ENCODE results near the gene NAT16. TPM values are rescaled to one million over a fixed set of nuclear protein-coding genes. Genes with fewer than 3 reads are reported as not detected.

NAT16 gene
- total RNA-seq, 1 donor, result not detected

DNA sequence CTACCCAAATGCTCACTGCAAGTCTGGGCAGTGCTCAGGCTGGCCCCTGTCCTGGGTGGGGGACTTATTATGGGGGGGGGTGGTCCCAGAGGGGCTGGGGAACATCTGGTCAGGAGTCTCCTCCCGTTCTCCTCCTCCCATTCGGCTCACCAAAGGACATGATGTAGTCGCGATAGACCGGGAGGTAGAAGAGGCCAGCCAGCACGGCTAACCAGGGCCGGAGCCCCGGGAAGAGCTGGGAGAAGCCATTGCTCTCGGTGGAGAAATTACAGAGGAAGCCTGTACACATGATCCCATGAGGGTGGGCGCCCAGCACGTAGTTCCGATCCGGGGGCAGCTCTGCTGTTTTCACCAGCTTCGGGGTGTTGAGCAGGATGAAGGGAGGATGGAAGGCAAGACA, 18.4 kb upstream of the NAT16 start:
- H2AFZ ChIP-seq (ENCODE audit: low read length), result no peak overlapping the region
- H3K27me3 ChIP-seq (ENCODE audit: insufficient read depth, low read length), result peaks cover 36% of the 10 kb centered on the region
- H3K79me2 ChIP-seq (ENCODE audit: insufficient read depth, low read length), result no peaks in the 10 kb centered on the region
- H3K27ac ChIP-seq (ENCODE audit: low read depth, low read length), result no peak overlapping the region
- peak; percentile 88 for DNase-seq (ENCODE audit: insufficient read length, low spot score, missing footprints)
- H3K4me1 ChIP-seq (ENCODE audit: insufficient read depth, low read length), result no peaks in the 10 kb centered on the region
- H3K36me3 ChIP-seq (ENCODE audit: insufficient read depth, low read length), result no peaks in the 10 kb centered on the region
- H3K9me3 ChIP-seq (ENCODE audit: low read depth, low read length), result no peaks in the 10 kb centered on the region
- no peak overlapping the region for H3K4me2 ChIP-seq (ENCODE audit: insufficient read depth, low read length)
- no peak overlapping the region for H3K4me3 ChIP-seq (ENCODE audit: insufficient read depth, low read length)
- no peaks in the 10 kb centered on the region for H4K20me1 ChIP-seq (ENCODE audit: insufficient read depth, low read length)
- TF ChIP-seq, protein P1, sequence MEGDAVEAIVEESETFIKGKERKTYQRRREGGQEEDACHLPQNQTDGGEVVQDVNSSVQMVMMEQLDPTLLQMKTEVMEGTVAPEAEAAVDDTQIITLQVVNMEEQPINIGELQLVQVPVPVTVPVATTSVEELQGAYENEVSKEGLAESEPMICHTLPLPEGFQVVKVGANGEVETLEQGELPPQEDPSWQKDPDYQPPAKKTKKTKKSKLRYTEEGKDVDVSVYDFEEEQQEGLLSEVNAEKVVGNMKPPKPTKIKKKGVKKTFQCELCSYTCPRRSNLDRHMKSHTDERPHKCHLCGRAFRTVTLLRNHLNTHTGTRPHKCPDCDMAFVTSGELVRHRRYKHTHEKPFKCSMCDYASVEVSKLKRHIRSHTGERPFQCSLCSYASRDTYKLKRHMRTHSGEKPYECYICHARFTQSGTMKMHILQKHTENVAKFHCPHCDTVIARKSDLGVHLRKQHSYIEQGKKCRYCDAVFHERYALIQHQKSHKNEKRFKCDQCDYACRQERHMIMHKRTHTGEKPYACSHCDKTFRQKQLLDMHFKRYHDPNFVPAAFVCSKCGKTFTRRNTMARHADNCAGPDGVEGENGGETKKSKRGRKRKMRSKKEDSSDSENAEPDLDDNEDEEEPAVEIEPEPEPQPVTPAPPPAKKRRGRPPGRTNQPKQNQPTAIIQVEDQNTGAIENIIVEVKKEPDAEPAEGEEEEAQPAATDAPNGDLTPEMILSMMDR (IDR thresholded peaks at IDR 0.05; ENCODE audit: extremely low read depth, low read depth, low read length), result no peak

DNA sequence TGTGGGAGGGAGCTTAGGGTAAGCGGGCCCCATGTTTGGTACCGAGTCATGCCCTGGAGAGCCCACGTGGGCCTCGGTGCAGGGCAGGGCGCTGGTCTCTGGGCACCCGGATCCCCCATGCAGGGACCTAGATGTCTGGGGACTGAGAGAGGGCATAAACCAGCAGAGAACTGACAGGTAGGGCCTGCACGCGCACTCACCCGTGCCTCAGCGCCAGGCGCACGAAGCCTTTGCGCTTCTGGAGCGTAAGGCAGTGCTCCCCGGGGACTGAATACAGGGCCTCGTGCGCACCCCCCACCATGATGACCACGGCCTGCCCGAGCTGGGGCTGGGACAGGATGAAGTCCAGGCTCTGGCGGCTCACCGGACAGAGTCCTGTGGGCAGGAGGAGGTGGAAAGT, 17.9 kb upstream of the NAT16 start:
- no peaks in the 10 kb centered on the region for H3K9me3 ChIP-seq (ENCODE audit: low read depth, low read length)
- H3K27ac ChIP-seq (ENCODE audit: low read depth, low read length), result no peak overlapping the region
- TF ChIP-seq, protein P1 (IDR thresholded peaks at IDR 0.05; ENCODE audit: extremely low read depth, low read depth, low read length), result no peak
- peaks cover 31% of the 10 kb centered on the region for H3K27me3 ChIP-seq (ENCODE audit: insufficient read depth, low read length)
- no peaks in the 10 kb centered on the region for H3K4me1 ChIP-seq (ENCODE audit: insufficient read depth, low read length)
- H2AFZ ChIP-seq (ENCODE audit: low read length), result no peak overlapping the region
- H4K20me1 ChIP-seq (ENCODE audit: insufficient read depth, low read length), result no peaks in the 10 kb centered on the region
- H3K4me2 ChIP-seq (ENCODE audit: insufficient read depth, low read length), result no peak overlapping the region
- no peaks in the 10 kb centered on the region for H3K79me2 ChIP-seq (ENCODE audit: insufficient read depth, low read length)
- H3K36me3 ChIP-seq (ENCODE audit: insufficient read depth, low read length), result no peaks in the 10 kb centered on the region
- H3K4me3 ChIP-seq (ENCODE audit: insufficient read depth, low read length), result no peak overlapping the region
- peak; percentile 35 for DNase-seq (ENCODE audit: insufficient read length, low spot score, missing footprints)

DNA sequence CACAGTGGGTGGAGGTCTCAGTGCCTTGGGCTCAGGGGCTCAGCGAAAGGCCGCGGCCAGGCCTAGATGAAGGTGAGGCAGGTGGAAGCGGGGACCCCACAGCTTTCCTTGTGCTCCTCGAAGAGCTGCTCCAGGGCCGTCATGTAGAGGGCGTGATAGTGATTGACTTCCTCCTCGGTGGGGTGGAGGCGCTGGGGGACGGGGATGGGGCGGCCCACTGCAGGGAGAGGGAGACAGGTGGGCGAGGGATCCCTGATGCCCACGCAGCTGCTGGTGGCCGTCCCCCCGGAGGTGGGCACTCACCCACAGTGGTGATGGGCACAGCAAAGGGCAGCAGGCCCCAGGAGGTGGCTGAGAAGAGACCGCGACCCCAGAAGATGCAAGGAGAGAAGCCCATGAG, 15.8 kb upstream of the NAT16 start:
- no peak overlapping the region for H2AFZ ChIP-seq (ENCODE audit: low read length)
- no peaks in the 10 kb centered on the region for H4K20me1 ChIP-seq (ENCODE audit: insufficient read depth, low read length)
- H3K36me3 ChIP-seq (ENCODE audit: insufficient read depth, low read length), result no peaks in the 10 kb centered on the region
- peak; percentile 51 for DNase-seq (ENCODE audit: insufficient read length, low spot score, missing footprints)
- H3K79me2 ChIP-seq (ENCODE audit: insufficient read depth, low read length), result no peaks in the 10 kb centered on the region
- peaks cover 13% of the 10 kb centered on the region for H3K27me3 ChIP-seq (ENCODE audit: insufficient read depth, low read length)
- no peaks in the 10 kb centered on the region for H3K4me1 ChIP-seq (ENCODE audit: insufficient read depth, low read length)
- TF ChIP-seq, protein P1 (IDR thresholded peaks at IDR 0.05; ENCODE audit: extremely low read depth, low read depth, low read length), result no peak
- H3K4me2 ChIP-seq (ENCODE audit: insufficient read depth, low read length), result no peak overlapping the region
- no peak overlapping the region for H3K27ac ChIP-seq (ENCODE audit: low read depth, low read length)
- no peak overlapping the region for H3K4me3 ChIP-seq (ENCODE audit: insufficient read depth, low read length)
- H3K9me3 ChIP-seq (ENCODE audit: low read depth, low read length), result no peaks in the 10 kb centered on the region

- H3K4me2 ChIP-seq (ENCODE audit: insufficient read depth, low read length), result no peak overlapping the region
- H4K20me1 ChIP-seq (ENCODE audit: insufficient read depth, low read length), result no peaks in the 10 kb centered on the region
- H2AFZ ChIP-seq (ENCODE audit: low read length), result no peak overlapping the region
- no peaks in the 10 kb centered on the region for H3K9me3 ChIP-seq (ENCODE audit: low read depth, low read length)
- H3K27me3 ChIP-seq (ENCODE audit: insufficient read depth, low read length), result peaks cover 4% of the 10 kb centered on the region
- H3K4me3 ChIP-seq (ENCODE audit: insufficient read depth, low read length), result no peak overlapping the region
- peaks cover 4% of the 10 kb centered on the region for H3K4me1 ChIP-seq (ENCODE audit: insufficient read depth, low read length)
- H3K36me3 ChIP-seq (ENCODE audit: insufficient read depth, low read length), result no peaks in the 10 kb centered on the region
- no peak overlapping the region for H3K27ac ChIP-seq (ENCODE audit: low read depth, low read length)
- DNase-seq (ENCODE audit: insufficient read length, low spot score, missing footprints), result no peak
- TF ChIP-seq, protein P1 (IDR thresholded peaks at IDR 0.05; ENCODE audit: extremely low read depth, low read depth, low read length), result no peak
- H3K79me2 ChIP-seq (ENCODE audit: insufficient read depth, low read length), result no peaks in the 10 kb centered on the region
Observed at GRCh38 chr7:101189109-101189508, 9.0 kb upstream of the NAT16 start.

All from osteoblast (primary cell).